ENCODE data around the gene TF. TPM values are rescaled to one million over a fixed set of nuclear protein-coding genes. Genes with fewer than 3 reads are reported as not detected.

The TF gene
- total RNA-seq, 2 experiments from 2014 or later, result 0.15 to 0.25 TPM

DNA sequence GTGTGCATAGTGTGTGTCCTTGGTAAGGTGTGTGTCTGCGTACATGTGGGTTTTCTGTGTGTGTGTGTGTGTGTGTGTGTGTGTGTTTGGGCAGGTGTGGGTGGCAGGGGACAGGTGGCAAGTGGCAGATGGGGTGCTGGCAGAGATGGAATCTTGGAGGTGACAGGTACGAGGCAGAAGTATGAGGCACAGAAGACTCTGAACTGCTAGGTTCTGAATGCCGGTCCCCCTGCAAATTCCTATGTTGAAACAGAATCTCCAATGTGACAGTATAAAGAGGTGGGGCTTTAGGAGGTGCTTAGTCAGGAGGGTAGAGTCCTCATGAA lies 89.2 kb downstream of the TF start:
- Histone ChIP-seq H3K36me3 (ENCODE audit: insufficient read depth, low read length) (no peaks in the 10 kb centered on the region), H2AFZ (ENCODE audit: low read length) (no peak overlapping the region), H3K9me2 (ENCODE audit: insufficient read depth, low read length) (no peaks in the 10 kb centered on the region), H3K79me2 (ENCODE audit: insufficient read depth, low read depth, low read length) (no peaks in the 10 kb centered on the region), H3K4me3 (ENCODE audit: low read depth, low read length, poor library complexity, severe bottlenecking) (no peak overlapping the region), H3K9me3 (ENCODE audit: low read length) (no peaks in the 10 kb centered on the region), H3K27ac (ENCODE audit: low read depth, low read length, poor library complexity, severe bottlenecking) (no peak overlapping the region), H4K20me1 (ENCODE audit: insufficient read depth, low read length) (no peaks in the 10 kb centered on the region), H3K4me2 (ENCODE audit: low read length) (no peak overlapping the region), H3K4me1 (ENCODE audit: insufficient read depth, low read length, poor library complexity, severe bottlenecking) (no peaks in the 10 kb centered on the region)
- CTCF ChIA-PET (ENCODE audit: unreplicated experiment), result no interaction called here
- TF ChIP-seq EZH2phosphoT487 (IDR thresholded peaks at IDR 0.05; ENCODE audit: borderline replicate concordance, low read depth, low read length), result no peak
- TF ChIP-seq, protein P1, sequence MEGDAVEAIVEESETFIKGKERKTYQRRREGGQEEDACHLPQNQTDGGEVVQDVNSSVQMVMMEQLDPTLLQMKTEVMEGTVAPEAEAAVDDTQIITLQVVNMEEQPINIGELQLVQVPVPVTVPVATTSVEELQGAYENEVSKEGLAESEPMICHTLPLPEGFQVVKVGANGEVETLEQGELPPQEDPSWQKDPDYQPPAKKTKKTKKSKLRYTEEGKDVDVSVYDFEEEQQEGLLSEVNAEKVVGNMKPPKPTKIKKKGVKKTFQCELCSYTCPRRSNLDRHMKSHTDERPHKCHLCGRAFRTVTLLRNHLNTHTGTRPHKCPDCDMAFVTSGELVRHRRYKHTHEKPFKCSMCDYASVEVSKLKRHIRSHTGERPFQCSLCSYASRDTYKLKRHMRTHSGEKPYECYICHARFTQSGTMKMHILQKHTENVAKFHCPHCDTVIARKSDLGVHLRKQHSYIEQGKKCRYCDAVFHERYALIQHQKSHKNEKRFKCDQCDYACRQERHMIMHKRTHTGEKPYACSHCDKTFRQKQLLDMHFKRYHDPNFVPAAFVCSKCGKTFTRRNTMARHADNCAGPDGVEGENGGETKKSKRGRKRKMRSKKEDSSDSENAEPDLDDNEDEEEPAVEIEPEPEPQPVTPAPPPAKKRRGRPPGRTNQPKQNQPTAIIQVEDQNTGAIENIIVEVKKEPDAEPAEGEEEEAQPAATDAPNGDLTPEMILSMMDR (conservative IDR thresholded peaks at IDR 0.05; ENCODE audit: low read length), result no peak
- BruUV-seq (replicated peaks), result no TSS peak
- POLR2A ChIA-PET, result no interaction called here
- no peak for DNase-seq (ENCODE audit: low spot score)
- intact Hi-C loops (cut with micrococcal nuclease; ENCODE audit: unreplicated experiment), result no loop called here

DNA sequence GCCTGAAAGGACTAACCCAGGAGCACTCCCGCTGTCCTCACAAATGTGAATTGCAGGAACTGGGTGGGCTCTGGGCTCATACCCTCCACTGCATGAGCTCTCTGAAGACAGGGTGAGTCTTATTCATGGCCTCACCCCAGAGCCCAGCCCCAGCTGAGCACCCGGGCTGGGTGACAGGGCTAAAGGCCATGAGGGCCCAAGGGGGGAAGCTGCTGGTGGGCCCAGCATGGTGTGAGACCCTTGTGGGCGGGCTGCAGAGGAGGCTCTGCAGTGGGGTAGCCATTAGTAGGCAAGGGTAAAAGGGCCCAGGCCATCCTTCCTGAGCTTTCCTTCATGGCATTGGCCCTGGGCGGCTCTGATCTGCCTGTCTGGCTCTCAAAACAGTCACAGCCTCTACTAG lies 89.8 kb downstream of the TF start:
- no TSS peak for BruUV-seq (replicated peaks)
- CTCF ChIA-PET (ENCODE audit: unreplicated experiment), result no interaction called here

DNA sequence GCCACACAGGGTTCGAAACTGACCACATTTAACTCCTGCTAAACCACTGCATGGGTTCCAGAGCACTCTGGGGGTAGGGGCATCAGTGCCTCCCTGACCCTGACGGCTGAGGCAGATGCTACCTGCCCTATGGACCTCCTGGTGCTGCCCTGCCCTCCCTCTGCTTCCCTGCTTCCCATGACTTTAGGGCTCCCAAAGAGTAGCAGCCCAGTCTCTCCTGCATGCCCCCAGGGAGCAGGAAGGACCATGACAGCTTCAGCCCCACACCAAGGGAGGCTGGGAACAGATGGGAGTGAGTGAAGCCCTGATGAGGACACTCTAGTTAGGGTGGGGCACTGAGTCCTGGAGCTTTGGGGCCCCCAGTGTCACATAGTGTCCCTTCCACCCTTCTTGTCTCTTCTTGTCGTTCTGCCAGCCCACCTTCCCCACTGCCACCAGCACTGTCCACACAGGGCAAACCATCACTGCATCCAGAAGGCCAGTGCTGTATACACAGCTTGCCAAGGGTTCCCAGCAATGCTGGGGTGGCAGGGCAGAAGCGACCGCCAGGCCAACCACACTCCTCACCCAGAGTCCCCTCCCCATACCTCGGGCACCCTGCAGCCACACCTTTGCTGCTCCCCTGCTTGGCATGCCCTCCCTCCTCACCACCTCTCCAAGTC lies 90.4 kb downstream of the TF start:
- POLR2A ChIA-PET, result no interaction called here
- intact Hi-C loops (cut with micrococcal nuclease; ENCODE audit: unreplicated experiment), result no loop called here
- no TSS peak for BruUV-seq (replicated peaks)
- Histone ChIP-seq H3K36me3 (ENCODE audit: insufficient read depth, low read length) (no peaks in the 10 kb centered on the region), H2AFZ (ENCODE audit: low read length) (no peak overlapping the region), H3K4me3 (ENCODE audit: low read depth, low read length, poor library complexity, severe bottlenecking) (no peak overlapping the region), H3K79me2 (ENCODE audit: insufficient read depth, low read depth, low read length) (no peaks in the 10 kb centered on the region), H3K27ac (ENCODE audit: low read depth, low read length, poor library complexity, severe bottlenecking) (no peak overlapping the region), H4K20me1 (ENCODE audit: insufficient read depth, low read length) (no peaks in the 10 kb centered on the region), H3K4me1 (ENCODE audit: insufficient read depth, low read length, poor library complexity, severe bottlenecking) (no peaks in the 10 kb centered on the region), H3K9me2 (ENCODE audit: insufficient read depth, low read length) (no peaks in the 10 kb centered on the region), H3K9me3 (ENCODE audit: low read length) (no peaks in the 10 kb centered on the region), H3K4me2 (ENCODE audit: low read length) (no peak overlapping the region)
- CTCF ChIA-PET (ENCODE audit: unreplicated experiment), result no interaction called here
- no peak for TF ChIP-seq EZH2phosphoT487 (IDR thresholded peaks at IDR 0.05; ENCODE audit: borderline replicate concordance, low read depth, low read length)
- TF ChIP-seq, protein P1 (conservative IDR thresholded peaks at IDR 0.05; ENCODE audit: low read length), result no peak
- DNase-seq (ENCODE audit: low spot score), result no peak

More for the DNA sequence above, 89.8 kb downstream of the TF start:
- H3K36me3 ChIP-seq (ENCODE audit: insufficient read depth, low read length), result no peaks in the 10 kb centered on the region
- no peaks in the 10 kb centered on the region for H3K79me2 ChIP-seq (ENCODE audit: insufficient read depth, low read depth, low read length)
- H3K4me3 ChIP-seq (ENCODE audit: low read depth, low read length, poor library complexity, severe bottlenecking), result no peak overlapping the region
- no peaks in the 10 kb centered on the region for H3K9me2 ChIP-seq (ENCODE audit: insufficient read depth, low read length)
- H2AFZ ChIP-seq (ENCODE audit: low read length), result no peak overlapping the region
- no peak for TF ChIP-seq EZH2phosphoT487 (IDR thresholded peaks at IDR 0.05; ENCODE audit: borderline replicate concordance, low read depth, low read length)
- TF ChIP-seq, protein P1 (conservative IDR thresholded peaks at IDR 0.05; ENCODE audit: low read length), result no peak
- intact Hi-C loops (cut with micrococcal nuclease; ENCODE audit: unreplicated experiment), result no loop called here
- POLR2A ChIA-PET, result no interaction called here
- H3K4me2 ChIP-seq (ENCODE audit: low read length), result no peak overlapping the region
- DNase-seq (ENCODE audit: low spot score), result no peak
- no peaks in the 10 kb centered on the region for H3K9me3 ChIP-seq (ENCODE audit: low read length)
- no peak overlapping the region for H3K27ac ChIP-seq (ENCODE audit: low read depth, low read length, poor library complexity, severe bottlenecking)
- no peaks in the 10 kb centered on the region for H3K4me1 ChIP-seq (ENCODE audit: insufficient read depth, low read length, poor library complexity, severe bottlenecking)
- no peaks in the 10 kb centered on the region for H4K20me1 ChIP-seq (ENCODE audit: insufficient read depth, low read length)
